CD1c-positive myeloid dendritic cell (primary cell): ENCODE results near the gene IFIT1B.
"Not testable (repeated sequence)": the region's sequence is repeated elsewhere in the genome, so short reads cannot be mapped to it uniquely, and the experiment has no call there.

Source experiments
- DNase-seq: peaks from one replicate; pipeline ENCODE4 v3.0.0-alpha.2; 2016; ENCODE audit errors: extremely low spot score

Gene IFIT1B

GRCh38 chr10:89377705-89378637 is at the start of gene IFIT1B:
IFIT1B (plus strand) TSS chr10:89378056; CDS start chr10:89378136, 80 bp downstream.
- no peak for DNase-seq

GRCh38 chr10:89329151-89329550 is 48.7 kb upstream of the IFIT1B start:
- DNase-seq, result no peak

GRCh38 chr10:89330014-89330413 is 47.8 kb upstream of the IFIT1B start:
- DNase-seq, result not testable (repeated sequence)

- DNase-seq, result no peak
Observed at GRCh38 chr10:89330537-89331212, 47.2 kb upstream of the IFIT1B start.

DNA sequence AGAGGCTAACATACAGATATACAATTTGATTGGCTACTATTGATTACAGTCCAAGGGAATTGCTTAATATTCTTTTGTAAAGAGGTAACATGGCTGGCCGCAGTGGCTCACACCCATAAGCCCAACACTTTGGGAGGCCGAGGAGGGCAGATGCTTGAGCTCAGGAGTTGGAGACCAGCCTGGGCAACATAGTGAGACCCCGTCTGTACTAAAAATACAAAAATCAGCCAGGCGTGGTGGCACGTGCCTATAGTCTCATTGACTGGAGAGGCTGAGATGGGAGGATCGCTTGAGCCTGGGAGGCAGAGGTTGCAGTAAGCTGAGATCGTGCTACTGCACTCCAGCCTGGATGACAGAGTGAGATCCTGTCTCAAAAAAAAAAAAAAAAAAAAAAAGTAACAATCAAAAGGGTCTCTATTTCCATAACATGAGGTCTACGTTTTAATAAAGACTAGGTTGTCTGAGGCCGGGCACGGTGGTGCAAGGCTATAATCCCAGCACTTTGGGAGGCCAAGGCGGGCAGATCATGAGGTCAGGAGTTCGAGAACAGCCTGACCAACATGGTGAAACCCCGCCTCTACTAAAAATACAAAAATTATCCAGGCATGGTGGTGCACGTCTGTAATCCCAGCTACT is 46.3 kb upstream of the IFIT1B start:
- not testable (repeated sequence) for DNase-seq

- DNase-seq, result peak; percentile 71
Observed at GRCh38 chr10:89332123-89332633, 45.7 kb upstream of the IFIT1B start.

GRCh38 chr10:89335226-89335625 is 42.6 kb upstream of the IFIT1B start:
- DNase-seq, result no peak

GRCh38 chr10:89336241-89336640 is 41.6 kb upstream of the IFIT1B start:
- DNase-seq, result no peak

- no peak for DNase-seq
Observed at GRCh38 chr10:89337484-89337883, 40.4 kb upstream of the IFIT1B start.

- DNase-seq, result no peak
Observed at GRCh38 chr10:89338713-89339112, 39.1 kb upstream of the IFIT1B start.

DNA sequence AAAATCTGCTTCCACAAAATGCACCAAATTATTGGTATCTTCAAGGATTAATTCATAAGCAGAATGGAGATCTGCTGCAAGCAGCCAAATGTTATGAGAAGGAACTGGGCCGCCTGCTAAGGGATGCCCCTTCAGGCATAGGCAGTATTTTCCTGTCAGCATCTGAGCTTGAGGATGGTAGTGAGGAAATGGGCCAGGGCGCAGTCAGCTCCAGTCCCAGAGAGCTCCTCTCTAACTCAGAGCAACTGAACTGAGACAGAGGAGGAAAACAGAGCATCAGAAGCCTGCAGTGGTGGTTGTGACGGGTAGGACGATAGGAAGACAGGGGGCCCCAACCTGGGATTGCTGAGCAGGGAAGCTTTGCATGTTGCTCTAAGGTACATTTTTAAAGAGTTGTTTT is 38.0 kb upstream of the IFIT1B start:
- DNase-seq, result no peak

DNA sequence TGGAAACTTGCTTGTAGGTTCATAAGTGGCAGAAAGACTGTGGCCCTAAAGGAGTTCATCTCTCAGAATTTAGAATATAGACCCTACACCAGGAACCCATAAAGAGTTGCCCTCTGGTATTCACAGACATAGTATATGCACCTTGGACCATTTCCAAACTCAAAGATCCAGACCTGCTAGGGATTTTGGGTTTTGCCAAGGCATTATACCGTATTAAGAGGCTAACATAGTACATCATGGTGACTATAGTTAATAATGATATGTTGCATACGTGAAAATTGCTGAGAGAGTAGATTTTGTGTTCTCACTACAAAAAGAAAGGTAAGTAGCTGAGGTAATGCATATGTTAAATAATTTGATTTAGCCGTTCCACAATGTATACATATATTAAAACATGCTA is 36.2 kb upstream of the IFIT1B start:
- no peak for DNase-seq

- DNase-seq, result no peak
Observed at GRCh38 chr10:89342206-89342958, 35.5 kb upstream of the IFIT1B start.

- no peak for DNase-seq
Observed at GRCh38 chr10:89343089-89343767, 34.6 kb upstream of the IFIT1B start.

- no peak for DNase-seq
Observed at GRCh38 chr10:89344156-89344555, 33.7 kb upstream of the IFIT1B start.

DNA sequence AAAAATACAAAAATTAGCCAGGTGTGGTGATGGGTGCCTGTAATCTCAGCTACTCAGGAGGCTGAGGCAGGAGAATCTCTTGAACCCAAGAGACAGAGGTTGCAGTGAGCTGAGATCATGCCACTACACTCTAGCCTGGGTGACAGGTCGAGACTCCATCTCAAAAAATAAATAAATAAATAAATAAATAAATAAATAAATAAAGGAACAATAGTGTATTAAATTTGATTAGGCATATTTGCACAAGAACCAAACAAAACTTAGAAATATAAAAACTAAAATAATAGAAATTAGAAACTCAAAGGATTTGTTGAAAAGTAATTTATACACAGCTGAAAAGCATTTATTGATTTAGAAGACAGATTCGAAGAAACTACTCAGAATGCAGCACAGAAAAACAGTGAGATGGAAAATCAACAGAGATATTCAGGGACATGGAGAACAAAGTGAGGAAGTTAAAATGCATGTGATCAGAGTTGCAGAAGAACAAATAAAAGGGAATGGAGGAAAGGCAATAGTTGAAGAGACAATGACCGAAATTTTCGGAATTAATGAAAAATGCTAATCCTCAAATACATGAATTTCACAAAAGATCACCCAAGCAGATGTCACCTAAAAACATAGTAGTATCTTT is 32.4 kb upstream of the IFIT1B start:
- DNase-seq, result no peak

DNA sequence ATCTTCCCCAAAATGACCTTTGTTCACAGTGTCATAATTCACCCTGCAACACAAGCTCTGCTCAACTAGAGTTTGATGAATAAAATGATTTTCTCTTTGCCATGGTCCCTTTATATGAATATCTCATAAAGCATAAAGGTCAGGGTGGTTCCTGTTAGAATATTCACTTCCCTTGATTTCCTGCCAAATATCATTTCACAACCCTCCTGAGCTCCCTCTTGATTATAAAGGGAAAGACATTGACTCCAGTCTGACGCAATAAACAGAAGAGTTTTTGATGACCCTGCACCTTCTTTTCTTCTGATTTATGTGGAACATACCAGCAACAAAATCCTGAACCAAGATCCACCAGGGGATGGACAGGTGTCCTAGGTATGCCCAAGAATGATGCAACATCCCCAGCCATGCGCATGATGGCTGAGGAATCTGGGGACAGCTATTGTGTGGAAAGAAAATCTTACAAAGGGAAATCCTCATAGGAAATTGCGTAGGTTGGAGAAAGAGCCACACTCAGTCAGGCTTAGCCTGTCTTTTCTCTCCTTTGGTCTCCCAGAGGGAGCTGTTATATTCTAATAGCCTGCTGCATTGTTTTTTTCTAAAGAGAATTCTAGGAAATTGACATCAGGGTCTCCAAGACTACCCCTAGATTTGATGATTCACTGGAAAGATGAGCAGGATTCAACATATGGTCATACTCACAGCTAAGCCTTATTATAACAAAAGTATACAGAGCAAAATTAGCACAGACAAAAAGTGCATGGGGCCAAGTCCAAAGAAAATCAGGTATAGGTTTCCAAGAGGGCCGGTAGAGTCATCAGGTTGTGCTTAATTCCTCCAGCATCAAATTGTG is 31.2 kb upstream of the IFIT1B start:
- peak; percentile 81 for DNase-seq

GRCh38 chr10:89347701-89348457 is 30.0 kb upstream of the IFIT1B start:
- DNase-seq, result peak; percentile 31

- DNase-seq, result peak; percentile 20
Observed at GRCh38 chr10:89348481-89348880, 29.4 kb upstream of the IFIT1B start.
